Stomach smooth muscle (tissue), 2 donors: ENCODE results near the gene RARG.
"Not testable (repeated sequence)": the region's sequence is repeated elsewhere in the genome, so short reads cannot be mapped to it uniquely, and the experiment has no call there.

Experiments
- H3K27ac ChIP-seq: one replicate; pipeline ENCODE4 v1.7.0; 2013; ENCODE audit warnings: mild to moderate bottlenecking, low read length, inconsistent platforms
- H3K27me3 ChIP-seq, 2 donors: one replicate each; pipeline ENCODE4 v1.7.0; 2013; ENCODE audit warnings: low read length in 2 of 2; ENCODE audit not compliant: insufficient read depth in 2 of 2, control insufficient read depth in 1 of 2
- H3K36me3 ChIP-seq, 2 donors: one replicate each; pipeline ENCODE4 v1.7.0; 2013; ENCODE audit warnings: low read length in 2 of 2; ENCODE audit not compliant: control insufficient read depth in 2 of 2, insufficient read depth in 2 of 2
- H3K4me1 ChIP-seq: one replicate; pipeline ENCODE4 v1.7.0; 2013; ENCODE audit warnings: low read length; ENCODE audit not compliant: control insufficient read depth, insufficient read depth
- H3K4me3 ChIP-seq, 2 donors: one replicate each; pipeline ENCODE4 v1.7.0; 2013; ENCODE audit warnings: low read length in 2 of 2
- H3K9ac ChIP-seq, 2 donors: one replicate each; pipeline ENCODE4 v1.7.0; 2013; ENCODE audit warnings: low read length in 2 of 2, mild to moderate bottlenecking in 1 of 2
- H3K9me3 ChIP-seq, 2 donors: one replicate each; pipeline ENCODE4 v1.7.0; 2013; ENCODE audit warnings: low read length in 2 of 2; ENCODE audit not compliant: control insufficient read depth in 2 of 2
- donor health status: healthy.
- donor health status: Pancreatic carcinoma.

RARG gene

DNA sequence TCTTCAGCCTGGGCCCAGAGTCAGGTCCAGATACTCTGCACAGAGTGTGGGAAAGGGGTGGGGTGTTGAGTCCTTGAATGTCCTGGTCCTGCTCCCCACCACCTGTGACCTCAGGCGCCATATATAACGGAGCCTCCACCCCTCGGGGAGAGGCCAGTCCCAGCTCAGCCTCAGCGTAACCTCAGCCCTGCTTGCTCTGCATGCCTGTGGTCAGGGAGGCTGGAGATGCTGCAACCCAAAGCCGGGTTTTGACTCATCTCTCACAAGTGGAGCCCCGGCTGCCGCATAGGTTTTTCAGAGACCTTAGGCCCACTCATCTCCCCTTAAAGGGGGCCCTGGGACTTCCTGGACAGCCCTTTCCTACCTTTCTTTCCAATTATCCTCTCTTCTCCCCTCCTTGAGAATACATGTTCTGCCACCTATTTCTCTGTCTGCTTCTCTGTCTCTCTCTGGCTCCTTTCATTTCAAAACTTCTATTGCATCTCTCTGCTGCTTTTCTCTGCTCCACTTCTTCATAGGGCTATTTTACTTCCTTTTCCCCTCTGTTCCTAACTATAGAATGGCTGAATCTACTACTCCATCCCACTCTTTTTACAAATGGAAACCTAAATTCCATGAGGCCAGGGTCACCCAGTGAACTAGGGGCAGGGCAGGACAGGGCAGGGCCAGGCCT lies 26.1 kb downstream of the RARG start:
- Histone ChIP-seq H3K36me3 (peaks cover 6 to 7% of the 10 kb centered on the region in 2 donors), H3K9ac (no peak overlapping the region), H3K4me3 (no peak overlapping the region), H3K9me3 (no peaks in the 10 kb centered on the region), H3K27ac (no peak overlapping the region), H3K4me1 (peaks cover 9% of the 10 kb centered on the region), H3K27me3 (no peaks in the 10 kb centered on the region)

DNA sequence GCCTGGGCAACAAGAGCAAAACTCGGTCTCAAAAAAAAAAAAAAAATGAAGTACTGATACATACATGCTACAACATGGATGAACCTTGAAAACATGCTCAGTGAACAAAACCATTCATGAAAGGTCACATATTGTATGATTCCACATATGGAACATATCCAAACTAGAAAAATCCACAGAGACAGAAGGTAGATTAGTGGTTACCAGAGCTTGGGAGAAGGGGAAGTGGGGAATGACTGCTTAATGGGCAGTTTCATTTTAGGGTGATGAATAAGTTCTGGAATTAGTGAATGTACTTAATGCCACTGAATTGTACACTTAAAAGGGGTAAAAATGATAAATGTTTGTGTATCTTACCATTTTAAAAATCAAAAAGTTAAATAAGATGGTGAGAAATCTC lies 27.7 kb downstream of the RARG start:
- no peaks in the 10 kb centered on the region for H3K27me3 ChIP-seq
- no peak overlapping the region for H3K27ac ChIP-seq
- peaks cover 11% of the 10 kb centered on the region for H3K4me1 ChIP-seq
- H3K36me3 ChIP-seq, result no peaks in the 10 kb centered on the region
- no peaks in the 10 kb centered on the region for H3K9me3 ChIP-seq
- H3K4me3 ChIP-seq, result no peak overlapping the region
- no peak overlapping the region for H3K9ac ChIP-seq

DNA sequence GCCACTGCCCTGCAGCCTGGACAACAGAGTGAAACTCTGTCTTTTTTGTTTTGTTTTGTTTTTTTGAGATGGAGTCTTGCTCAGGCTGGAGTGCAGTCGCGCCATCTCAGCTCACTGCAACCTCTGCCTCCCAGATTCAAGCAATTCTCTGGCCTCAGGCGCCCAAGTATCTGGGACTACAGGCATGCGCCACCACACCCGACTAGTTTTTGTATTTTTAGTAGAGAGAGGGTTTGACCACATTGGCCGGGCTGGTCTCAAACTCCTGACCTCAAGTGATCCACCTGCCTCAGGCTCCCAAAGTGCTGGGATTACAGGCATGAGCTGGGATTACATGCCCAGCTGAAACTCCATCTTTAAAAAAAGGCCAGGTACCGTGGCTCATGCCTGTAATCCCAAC lies 29.7 kb downstream of the RARG start:
- H3K27ac ChIP-seq, H3K27me3 ChIP-seq, H3K9ac ChIP-seq, H3K36me3 ChIP-seq, H3K9me3 ChIP-seq, H3K4me3 ChIP-seq: not testable (repeated sequence)
- peaks cover 11% of the 10 kb centered on the region for H3K4me1 ChIP-seq

DNA sequence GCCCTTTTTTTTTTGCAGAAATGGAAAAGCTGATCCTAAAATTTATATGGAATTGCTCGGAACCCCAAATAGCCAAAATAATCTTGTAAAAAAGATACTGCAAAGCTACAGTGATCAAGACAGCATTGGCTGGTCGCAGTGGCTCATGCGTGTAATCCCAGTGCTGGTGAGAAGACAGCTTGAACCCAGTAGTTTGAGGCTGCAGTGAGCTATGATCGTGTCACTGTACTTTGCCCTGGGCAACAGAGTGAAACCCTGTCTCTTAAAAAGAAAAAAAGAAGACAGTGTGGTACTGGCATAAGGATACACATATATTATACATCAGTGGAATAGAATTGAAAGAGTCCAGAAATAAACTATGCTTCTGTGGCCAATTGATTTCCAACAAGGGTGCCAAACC lies 30.4 kb downstream of the RARG start:
- H3K27ac ChIP-seq, result no peak overlapping the region
- H3K9me3 ChIP-seq, result no peaks in the 10 kb centered on the region
- H3K4me1 ChIP-seq, result peaks cover 15% of the 10 kb centered on the region
- no peaks in the 10 kb centered on the region for H3K27me3 ChIP-seq
- no peaks in the 10 kb centered on the region for H3K36me3 ChIP-seq
- no peak overlapping the region for H3K4me3 ChIP-seq
- no peak overlapping the region for H3K9ac ChIP-seq

DNA sequence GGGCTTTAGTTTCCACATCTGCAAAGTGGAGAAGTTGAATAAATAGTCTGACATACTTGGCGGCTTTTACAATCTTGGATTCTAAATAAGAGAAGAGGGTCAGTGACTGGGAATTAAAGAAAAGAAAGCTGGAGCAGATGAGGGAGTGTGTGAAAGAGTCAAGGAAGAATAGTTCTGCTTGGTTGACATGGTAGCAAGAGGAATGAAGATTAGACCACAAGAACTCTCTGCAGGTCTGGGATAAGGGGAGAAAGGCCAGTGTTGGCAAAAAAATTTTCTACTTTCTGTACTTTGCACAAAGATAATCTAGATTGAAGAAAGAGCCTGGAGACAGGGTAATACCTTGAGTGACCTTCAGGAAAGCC lies 30.9 kb downstream of the RARG start:
- H3K9ac ChIP-seq, result no peak overlapping the region
- H3K36me3 ChIP-seq, result no peaks in the 10 kb centered on the region
- no peaks in the 10 kb centered on the region for H3K9me3 ChIP-seq
- no peaks in the 10 kb centered on the region for H3K27me3 ChIP-seq
- H3K27ac ChIP-seq, result no peak overlapping the region
- no peak overlapping the region for H3K4me3 ChIP-seq
- H3K4me1 ChIP-seq, result peaks cover 15% of the 10 kb centered on the region

DNA sequence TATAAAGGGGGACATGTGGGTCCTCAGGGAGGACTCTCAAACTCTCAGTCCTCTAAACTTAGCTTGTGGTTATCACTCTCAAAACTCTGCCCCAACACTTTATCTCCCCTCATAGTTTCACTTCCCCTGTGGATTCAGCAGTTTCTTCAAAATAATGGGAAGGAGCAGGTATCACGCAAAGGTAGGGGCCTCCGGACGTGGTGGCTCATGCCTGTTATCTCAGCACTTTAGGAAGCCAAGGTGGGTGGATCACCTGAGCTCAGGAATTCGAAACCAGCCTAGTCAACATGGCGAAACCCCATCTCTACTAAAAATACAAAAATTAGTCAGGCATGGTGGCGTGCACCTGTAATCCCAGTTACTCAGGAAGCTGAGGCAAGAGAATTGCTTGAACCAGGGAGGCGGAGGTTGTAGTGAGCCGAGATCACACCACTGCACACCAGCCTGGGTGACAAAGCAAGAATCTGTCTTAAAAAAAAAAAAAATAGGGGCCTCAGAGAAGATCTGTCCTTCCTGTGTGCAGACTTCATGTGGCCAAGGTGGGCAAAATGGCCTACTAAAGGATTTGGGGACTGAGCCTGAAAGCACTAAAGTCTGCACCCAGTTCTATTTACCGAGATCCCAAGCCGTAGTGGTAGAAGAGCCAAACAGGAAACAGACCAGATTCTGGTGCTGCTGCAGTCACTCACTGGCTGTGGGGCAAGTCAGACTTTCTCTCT lies 31.4 kb downstream of the RARG start:
- Histone ChIP-seq H3K36me3 (no peaks in the 10 kb centered on the region), H3K4me3 (no peak overlapping the region), H3K9ac (no peak overlapping the region), H3K27me3 (no peaks in the 10 kb centered on the region), H3K4me1 (peaks cover 15% of the 10 kb centered on the region), H3K27ac (no peak overlapping the region), H3K9me3 (no peaks in the 10 kb centered on the region)

DNA sequence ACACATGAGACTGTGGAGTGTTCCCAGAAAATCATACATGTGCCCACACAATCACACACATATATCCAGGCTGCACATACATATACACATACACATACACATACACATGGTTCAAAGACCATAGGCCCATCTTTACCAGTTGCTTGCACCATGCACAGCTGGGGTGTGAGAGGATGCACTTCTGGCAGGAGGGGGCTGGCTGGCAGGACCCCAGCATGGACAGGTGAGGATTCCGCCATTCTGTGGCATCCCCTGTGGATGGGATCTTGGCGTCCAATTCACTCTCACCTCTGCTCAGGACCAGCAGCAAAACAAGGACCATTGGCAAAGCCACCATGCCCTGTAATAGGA lies 31.9 kb downstream of the RARG start:
- H3K36me3 ChIP-seq, result no peaks in the 10 kb centered on the region
- H3K4me3 ChIP-seq, result no peak overlapping the region
- H3K4me1 ChIP-seq, result peaks cover 15% of the 10 kb centered on the region
- H3K9me3 ChIP-seq, result no peaks in the 10 kb centered on the region
- no peaks in the 10 kb centered on the region for H3K27me3 ChIP-seq
- H3K27ac ChIP-seq, result no peak overlapping the region
- no peak overlapping the region for H3K9ac ChIP-seq

DNA sequence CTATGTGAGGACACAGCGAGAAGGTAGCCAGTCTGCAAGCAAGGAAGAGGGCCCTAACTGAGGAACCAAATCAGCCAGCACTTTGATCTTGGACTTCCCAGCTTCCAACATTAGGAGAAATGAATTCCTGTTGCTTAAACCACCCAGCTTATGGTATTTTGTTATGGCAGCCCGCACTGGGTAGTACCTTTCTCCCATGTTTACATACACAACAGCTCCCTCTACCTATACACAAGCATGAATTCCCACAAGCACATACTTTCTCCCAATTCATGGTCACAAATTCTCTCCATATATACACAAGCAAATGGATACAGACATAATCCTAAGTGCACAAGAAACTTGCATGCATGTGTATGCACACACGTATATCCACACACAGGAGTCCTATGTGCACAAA lies 32.3 kb downstream of the RARG start:
- Histone ChIP-seq H3K4me1 (peaks cover 15% of the 10 kb centered on the region), H3K4me3 (no peak overlapping the region), H3K27me3 (no peaks in the 10 kb centered on the region), H3K27ac (no peak overlapping the region), H3K36me3 (no peaks in the 10 kb centered on the region), H3K9ac (no peak overlapping the region), H3K9me3 (no peaks in the 10 kb centered on the region)

DNA sequence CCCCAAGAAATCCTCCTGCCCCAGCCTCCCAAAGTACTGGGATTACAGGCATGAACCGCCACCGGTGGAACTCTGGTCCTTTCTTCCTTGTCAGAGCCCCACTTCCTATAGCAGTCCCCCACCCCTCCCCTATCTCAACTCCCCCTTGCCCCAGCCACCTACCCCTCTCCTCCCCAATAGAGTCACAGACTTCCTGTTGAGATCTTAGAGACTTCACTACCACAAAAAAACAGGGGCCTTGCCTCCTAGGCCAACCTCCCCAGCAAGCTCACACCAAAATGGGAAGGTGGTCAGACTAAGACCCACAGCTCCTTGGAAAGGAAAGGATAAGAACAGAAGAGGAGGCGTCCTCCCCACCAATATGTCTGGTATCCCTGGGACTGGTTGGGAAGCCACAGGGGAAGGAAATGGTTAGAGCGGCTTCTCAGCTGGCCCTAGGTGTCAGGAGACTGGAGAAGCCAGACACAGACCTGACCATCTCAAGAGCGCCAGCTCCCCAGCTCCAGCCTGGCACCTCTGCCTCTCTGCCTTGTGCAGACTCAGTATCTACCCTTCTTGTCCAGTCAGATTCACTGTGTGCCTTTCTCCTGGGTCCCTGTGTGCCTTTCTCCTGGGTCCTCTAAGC lies 33.4 kb downstream of the RARG start:
- H3K9ac ChIP-seq, result no peak overlapping the region
- no peaks in the 10 kb centered on the region for H3K27me3 ChIP-seq
- peaks cover 15% of the 10 kb centered on the region for H3K4me1 ChIP-seq
- H3K27ac ChIP-seq, result no peak overlapping the region
- H3K4me3 ChIP-seq, result no peak overlapping the region
- no peaks in the 10 kb centered on the region for H3K36me3 ChIP-seq
- H3K9me3 ChIP-seq, result no peaks in the 10 kb centered on the region

DNA sequence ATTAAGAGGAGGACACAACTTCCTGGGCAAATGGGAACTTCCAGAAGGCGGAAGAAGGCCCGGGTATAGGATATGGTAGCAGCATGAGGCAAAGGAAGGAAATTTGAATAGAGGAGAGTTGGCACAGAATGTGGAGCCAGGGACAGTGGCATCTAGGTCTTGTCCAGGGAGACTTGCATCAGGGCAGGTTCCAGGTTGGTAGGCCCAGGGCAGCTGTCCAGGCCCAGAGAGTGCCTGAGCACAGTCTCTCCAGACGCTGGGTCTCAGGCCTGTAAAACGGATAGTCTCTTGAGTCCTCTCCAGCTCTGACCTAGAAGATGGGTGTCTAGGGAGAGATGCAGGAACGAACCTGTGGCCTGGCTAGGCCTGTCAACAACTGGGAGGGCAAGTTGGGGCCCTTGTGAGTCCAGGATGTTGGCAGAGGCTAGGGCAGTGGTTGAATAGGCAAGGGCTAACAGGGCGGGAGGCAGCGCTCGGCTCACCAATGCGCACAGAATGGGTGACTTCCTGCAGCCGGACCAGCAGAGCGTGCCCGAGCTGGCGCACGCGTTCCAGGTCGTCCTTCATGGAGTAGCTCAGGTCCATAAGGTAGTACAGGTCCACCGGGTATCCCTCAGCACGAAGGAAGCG lies 34.9 kb downstream of the RARG start:
- Histone ChIP-seq H3K36me3 (no peaks in the 10 kb centered on the region), H3K9ac (no peak overlapping the region), H3K9me3 (no peaks in the 10 kb centered on the region), H3K4me1 (peaks cover 15% of the 10 kb centered on the region), H3K4me3 (peak overlapping the region in 1 of 2 donors; percentile 65), H3K27me3 (no peaks in the 10 kb centered on the region), H3K27ac (no peak overlapping the region)

DNA sequence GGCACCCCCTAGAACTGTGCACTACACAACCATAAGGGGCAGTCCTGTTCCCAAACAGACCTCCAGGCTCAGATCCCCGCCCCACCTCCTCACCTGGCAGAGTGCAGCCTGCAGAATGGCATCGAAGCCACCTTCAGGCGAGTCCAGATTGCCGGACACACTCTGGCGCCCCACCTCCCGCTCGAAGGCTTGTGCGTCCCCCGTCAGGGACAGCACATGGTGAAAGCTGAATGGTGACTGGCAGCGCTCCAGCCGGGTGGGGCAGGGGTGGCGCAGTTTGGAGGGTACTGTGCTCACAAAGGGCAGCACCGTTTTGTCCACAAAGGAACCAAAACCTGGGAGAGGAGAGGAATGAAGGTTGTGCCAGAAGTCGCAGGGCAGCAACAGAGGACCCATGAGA lies 35.5 kb downstream of the RARG start:
- Histone ChIP-seq H3K27ac (no peak overlapping the region), H3K9me3 (no peaks in the 10 kb centered on the region), H3K4me3 (no peak overlapping the region), H3K36me3 (no peaks in the 10 kb centered on the region), H3K9ac (no peak overlapping the region), H3K27me3 (no peaks in the 10 kb centered on the region), H3K4me1 (peaks cover 15% of the 10 kb centered on the region)
